HEK293 (cell line): ENCODE measurements around the gene NOX5.

ENCODE experiments used
- KLF9 ChIP-seq: fragments of 450-650 bp; formaldehyde crosslinking; IDR thresholded peaks from 2 replicates; pipeline ENCODE4 v1.5.1; 2016; ENCODE audit warnings: missing biosample characterization, missing genetic modification characterization, low read depth
- MEIS1 ChIP-seq: sonication (generic); formaldehyde crosslinking; IDR thresholded peaks from 2 replicates; pipeline ENCODE4 v1.8.1; 2022; ENCODE audit warnings: missing genetic modification reagents, mild to moderate bottlenecking, borderline replicate concordance
- SP2 ChIP-seq: fragments of 450-650 bp; formaldehyde crosslinking; IDR thresholded peaks from 2 replicates; pipeline ENCODE4 v1.5.1; 2016; ENCODE audit warnings: missing biosample characterization, missing genetic modification characterization
- SP3 ChIP-seq: fragments of 450-650 bp; formaldehyde crosslinking; IDR thresholded peaks from 2 replicates; pipeline ENCODE4 v1.5.1; 2016; ENCODE audit warnings: missing biosample characterization, missing genetic modification characterization
- WT1 ChIP-seq: fragments of 450-650 bp; formaldehyde crosslinking; IDR thresholded peaks from 2 replicates; pipeline ENCODE4 v1.5.1; 2016; ENCODE audit warnings: missing biosample characterization, missing genetic modification characterization
- YY2 ChIP-seq: fragments of 450-650 bp; formaldehyde crosslinking; IDR thresholded peaks from 2 replicates; pipeline ENCODE4 v1.5.1; 2016; ENCODE audit warnings: missing biosample characterization, missing genetic modification characterization
- ZBTB21 ChIP-seq: fragments of 450-650 bp; formaldehyde crosslinking; IDR thresholded peaks from 2 replicates; pipeline ENCODE4 v1.5.1; 2017; ENCODE audit warnings: missing biosample characterization, missing genetic modification characterization
- ZEB2 ChIP-seq: fragments of 450-650 bp; formaldehyde crosslinking; IDR thresholded peaks from 2 replicates; pipeline ENCODE4 v1.5.1; 2016; ENCODE audit warnings: missing biosample characterization, missing genetic modification characterization
- ZFHX2 ChIP-seq: fragments of 450-650 bp; formaldehyde crosslinking; conservative IDR thresholded peaks from 2 replicates; pipeline ENCODE4 v1.5.1; 2016; ENCODE audit warnings: missing biosample characterization, missing genetic modification characterization
- ZFP37 ChIP-seq: fragments of 450-650 bp; formaldehyde crosslinking; IDR thresholded peaks from 2 replicates; pipeline ENCODE4 v1.5.1; 2016; ENCODE audit warnings: missing biosample characterization, missing genetic modification characterization
- ZNF169 ChIP-seq: fragments of 450-650 bp; formaldehyde crosslinking; IDR thresholded peaks from 2 replicates; pipeline ENCODE4 v1.5.1; 2016; ENCODE audit warnings: missing biosample characterization, missing genetic modification characterization
- ZNF19 ChIP-seq: fragments of 450-650 bp; formaldehyde crosslinking; IDR thresholded peaks from 2 replicates; pipeline ENCODE4; 2016; ENCODE audit warnings: missing biosample characterization, missing genetic modification characterization, low read depth
- ZNF2 ChIP-seq: fragments of 450-650 bp; formaldehyde crosslinking; IDR thresholded peaks from 2 replicates; pipeline ENCODE4 v1.5.1; 2016; ENCODE audit warnings: missing biosample characterization, missing genetic modification characterization
- ZNF311 ChIP-seq: fragments of 450-650 bp; formaldehyde crosslinking; IDR thresholded peaks from 2 replicates; pipeline ENCODE4 v1.5.1; 2017; ENCODE audit warnings: missing biosample characterization, missing genetic modification characterization, borderline replicate concordance
- ZNF394 ChIP-seq: fragments of 450-650 bp; formaldehyde crosslinking; IDR thresholded peaks from 2 replicates; pipeline ENCODE4 v1.5.1; 2016; ENCODE audit warnings: missing biosample characterization, missing genetic modification characterization, mild to moderate bottlenecking, moderate library complexity, borderline replicate concordance
- ZNF416 ChIP-seq: fragments of 450-650 bp; formaldehyde crosslinking; IDR thresholded peaks from 2 replicates; pipeline ENCODE4 v1.5.1; 2016; ENCODE audit warnings: missing biosample characterization, missing genetic modification characterization
- ZNF426 ChIP-seq: fragments of 450-650 bp; formaldehyde crosslinking; IDR thresholded peaks from 2 replicates; pipeline ENCODE4 v1.5.1; 2017; ENCODE audit warnings: missing biosample characterization, missing genetic modification characterization, mild to moderate bottlenecking, inconsistent platforms, moderate library complexity
- ZNF48 ChIP-seq: fragments of 450-650 bp; formaldehyde crosslinking; IDR thresholded peaks from 2 replicates; pipeline ENCODE4 v1.5.1; 2016; ENCODE audit warnings: missing biosample characterization, missing genetic modification characterization
- ZNF501 ChIP-seq: fragments of 450-650 bp; formaldehyde crosslinking; IDR thresholded peaks from 2 replicates; pipeline ENCODE4 v1.5.1; 2016; ENCODE audit warnings: missing biosample characterization, missing genetic modification characterization
- ZNF791 ChIP-seq: fragments of 450-650 bp; formaldehyde crosslinking; IDR thresholded peaks from 2 replicates; pipeline ENCODE4 v1.5.1; 2016; ENCODE audit warnings: missing biosample characterization, missing genetic modification characterization
- ZSCAN30 ChIP-seq: fragments of 450-650 bp; IDR thresholded peaks from 2 replicates; pipeline ENCODE4 v1.5.1; 2018; ENCODE audit warnings: missing biosample characterization, mild to moderate bottlenecking, missing genetic modification characterization, moderate library complexity
- TF ChIP-seq, protein P1 (sequence below): fragments of 450-650 bp; formaldehyde crosslinking; IDR thresholded peaks from 2 replicates; pipeline ENCODE4 v1.5.1; 2016; ENCODE audit warnings: missing biosample characterization, missing genetic modification characterization
- TF ChIP-seq, protein P2 (sequence below): fragments of 450-650 bp; formaldehyde crosslinking; conservative IDR thresholded peaks from 2 replicates; pipeline ENCODE4 v1.5.1; 2016; ENCODE audit warnings: low read depth, missing biosample characterization, missing genetic modification characterization
- TF ChIP-seq, protein P3 (sequence below): fragments of 450-650 bp; formaldehyde crosslinking; IDR thresholded peaks from 2 replicates; pipeline ENCODE4 v1.5.1; 2016; ENCODE audit warnings: missing biosample characterization, missing genetic modification characterization
- TF ChIP-seq, protein P4 (sequence below): fragments of 450-650 bp; formaldehyde crosslinking; IDR thresholded peaks from 2 replicates; pipeline ENCODE4 v1.5.1; 2016; ENCODE audit warnings: missing biosample characterization, missing genetic modification characterization, low read depth
- TF ChIP-seq, protein P5 (sequence below): fragments of 450-650 bp; formaldehyde crosslinking; IDR thresholded peaks from 2 replicates; pipeline ENCODE4 v1.5.1; 2016; ENCODE audit warnings: missing biosample characterization, missing genetic modification characterization

The NOX5 gene

DNA sequence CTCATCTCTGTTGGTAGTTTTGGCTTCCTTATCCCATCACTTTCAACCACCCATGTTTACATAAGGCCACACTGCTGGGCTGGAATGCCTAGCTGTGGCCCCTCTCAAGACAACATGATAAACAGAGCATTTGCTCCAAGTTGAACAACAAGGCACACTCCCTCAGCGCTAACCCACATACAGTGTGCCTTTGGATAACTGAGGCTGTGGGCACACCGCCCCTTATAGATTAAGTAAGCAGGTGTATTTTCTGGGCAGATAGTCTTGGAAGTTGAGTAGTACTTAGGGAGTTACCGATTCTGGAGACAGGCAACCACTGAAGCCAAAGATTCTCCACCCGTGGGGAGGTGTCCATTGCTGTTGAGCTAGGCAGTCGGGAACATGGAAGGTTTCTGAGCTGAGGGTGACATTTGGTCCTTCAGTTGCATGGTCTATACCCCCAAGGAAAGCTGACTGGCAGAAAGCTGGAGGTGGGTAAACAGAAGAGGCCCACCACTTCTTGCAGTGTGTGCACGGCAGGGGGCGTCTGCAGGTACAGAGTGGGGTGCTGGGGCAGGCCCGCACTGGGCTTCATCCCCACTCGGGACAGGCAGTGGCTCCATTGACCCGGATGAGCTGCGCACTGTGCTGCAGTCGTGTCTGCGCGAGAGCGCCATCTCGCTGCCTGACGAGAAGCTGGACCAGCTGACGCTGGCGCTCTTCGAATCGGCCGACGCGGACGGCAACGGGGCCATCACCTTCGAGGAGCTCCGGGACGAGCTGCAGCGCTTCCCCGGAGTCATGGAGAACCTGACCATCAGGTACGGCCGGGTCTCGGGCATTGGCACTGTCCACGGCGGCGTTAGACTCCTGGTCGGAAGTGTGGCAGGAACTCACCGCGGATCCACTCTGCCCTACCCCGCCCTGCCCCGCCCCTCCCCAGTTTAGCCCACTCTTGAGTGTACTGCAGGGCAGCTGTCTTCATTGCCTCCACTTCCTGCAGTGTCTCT lies 16.8 kb downstream of the NOX5 start (continued):
- TF ChIP-seq SP3, result 0 out of 2 replicates have a peak, but pooled peaks have one; percentile 17
- TF ChIP-seq ZNF791 (tag by site-specific recombination), result no peak
- no peak for TF ChIP-seq ZNF169 (tag by site-specific recombination)
- no peak for TF ChIP-seq ZNF48 (tag by site-specific recombination)
- TF ChIP-seq, protein P1, sequence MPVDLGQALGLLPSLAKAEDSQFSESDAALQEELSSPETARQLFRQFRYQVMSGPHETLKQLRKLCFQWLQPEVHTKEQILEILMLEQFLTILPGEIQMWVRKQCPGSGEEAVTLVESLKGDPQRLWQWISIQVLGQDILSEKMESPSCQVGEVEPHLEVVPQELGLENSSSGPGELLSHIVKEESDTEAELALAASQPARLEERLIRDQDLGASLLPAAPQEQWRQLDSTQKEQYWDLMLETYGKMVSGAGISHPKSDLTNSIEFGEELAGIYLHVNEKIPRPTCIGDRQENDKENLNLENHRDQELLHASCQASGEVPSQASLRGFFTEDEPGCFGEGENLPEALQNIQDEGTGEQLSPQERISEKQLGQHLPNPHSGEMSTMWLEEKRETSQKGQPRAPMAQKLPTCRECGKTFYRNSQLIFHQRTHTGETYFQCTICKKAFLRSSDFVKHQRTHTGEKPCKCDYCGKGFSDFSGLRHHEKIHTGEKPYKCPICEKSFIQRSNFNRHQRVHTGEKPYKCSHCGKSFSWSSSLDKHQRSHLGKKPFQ (tag by site-specific recombination), result no peak
- peak; percentile 70 for TF ChIP-seq ZNF501 (tag by site-specific recombination)
- no peak for TF ChIP-seq SP2
- no peak for TF ChIP-seq ZNF311 (tag by site-specific recombination)
- TF ChIP-seq, protein P2, sequence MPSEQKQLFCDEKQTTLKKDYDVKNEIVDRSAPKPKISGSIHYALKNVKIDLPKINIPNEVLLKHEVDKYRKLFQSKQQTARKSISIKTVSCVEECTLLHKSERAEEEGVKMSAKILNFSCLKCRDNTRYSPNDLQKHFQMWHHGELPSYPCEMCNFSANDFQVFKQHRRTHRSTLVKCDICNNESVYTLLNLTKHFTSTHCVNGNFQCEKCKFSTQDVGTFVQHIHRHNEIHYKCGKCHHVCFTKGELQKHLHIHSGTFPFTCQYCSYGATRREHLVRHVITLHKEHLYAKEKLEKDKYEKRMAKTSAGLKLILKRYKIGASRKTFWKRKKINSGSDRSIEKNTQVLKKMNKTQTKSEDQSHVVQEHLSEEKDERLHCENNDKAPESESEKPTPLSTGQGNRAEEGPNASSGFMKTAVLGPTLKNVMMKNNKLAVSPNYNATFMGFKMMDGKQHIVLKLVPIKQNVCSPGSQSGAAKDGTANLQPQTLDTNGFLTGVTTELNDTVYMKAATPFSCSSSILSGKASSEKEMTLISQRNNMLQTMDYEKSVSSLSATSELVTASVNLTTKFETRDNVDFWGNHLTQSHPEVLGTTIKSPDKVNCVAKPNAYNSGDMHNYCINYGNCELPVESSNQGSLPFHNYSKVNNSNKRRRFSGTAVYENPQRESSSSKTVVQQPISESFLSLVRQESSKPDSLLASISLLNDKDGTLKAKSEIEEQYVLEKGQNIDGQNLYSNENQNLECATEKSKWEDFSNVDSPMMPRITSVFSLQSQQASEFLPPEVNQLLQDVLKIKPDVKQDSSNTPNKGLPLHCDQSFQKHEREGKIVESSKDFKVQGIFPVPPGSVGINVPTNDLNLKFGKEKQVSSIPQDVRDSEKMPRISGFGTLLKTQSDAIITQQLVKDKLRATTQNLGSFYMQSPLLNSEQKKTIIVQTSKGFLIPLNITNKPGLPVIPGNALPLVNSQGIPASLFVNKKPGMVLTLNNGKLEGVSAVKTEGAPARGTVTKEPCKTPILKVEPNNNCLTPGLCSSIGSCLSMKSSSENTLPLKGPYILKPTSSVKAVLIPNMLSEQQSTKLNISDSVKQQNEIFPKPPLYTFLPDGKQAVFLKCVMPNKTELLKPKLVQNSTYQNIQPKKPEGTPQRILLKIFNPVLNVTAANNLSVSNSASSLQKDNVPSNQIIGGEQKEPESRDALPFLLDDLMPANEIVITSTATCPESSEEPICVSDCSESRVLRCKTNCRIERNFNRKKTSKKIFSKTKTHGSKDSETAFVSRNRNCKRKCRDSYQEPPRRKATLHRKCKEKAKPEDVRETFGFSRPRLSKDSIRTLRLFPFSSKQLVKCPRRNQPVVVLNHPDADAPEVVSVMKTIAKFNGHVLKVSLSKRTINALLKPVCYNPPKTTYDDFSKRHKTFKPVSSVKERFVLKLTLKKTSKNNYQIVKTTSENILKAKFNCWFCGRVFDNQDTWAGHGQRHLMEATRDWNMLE (tag by site-specific recombination), result peak; percentile 24; the same call in 1 of the 2 replicates
- peak; percentile 59; the same call in 1 of the 2 replicates for TF ChIP-seq ZNF394
- TF ChIP-seq ZNF416 (tag by site-specific recombination), result no peak
- no peak for TF ChIP-seq MEIS1
- no peak for TF ChIP-seq ZNF19 (tag by site-specific recombination)
- TF ChIP-seq ZSCAN30 (tag by site-specific recombination), result 0 out of 2 replicates have a peak, but pooled peaks have one; percentile 17
- TF ChIP-seq, protein P3, sequence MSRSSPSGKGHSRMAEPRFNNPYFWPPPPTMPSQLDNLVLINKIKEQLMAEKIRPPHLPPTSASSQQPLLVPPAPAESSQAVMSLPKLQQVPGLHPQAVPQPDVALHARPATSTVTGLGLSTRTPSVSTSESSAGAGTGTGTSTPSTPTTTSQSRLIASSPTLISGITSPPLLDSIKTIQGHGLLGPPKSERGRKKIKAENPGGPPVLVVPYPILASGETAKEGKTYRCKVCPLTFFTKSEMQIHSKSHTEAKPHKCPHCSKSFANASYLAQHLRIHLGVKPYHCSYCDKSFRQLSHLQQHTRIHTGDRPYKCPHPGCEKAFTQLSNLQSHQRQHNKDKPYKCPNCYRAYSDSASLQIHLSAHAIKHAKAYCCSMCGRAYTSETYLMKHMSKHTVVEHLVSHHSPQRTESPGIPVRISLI (tag by site-specific recombination), result no peak
- no peak for TF ChIP-seq ZFHX2 (tag by site-specific recombination)
- peak; percentile 84 for TF ChIP-seq ZNF2
- TF ChIP-seq KLF9 (tag by site-specific recombination), result peak; percentile 75
- no peak for TF ChIP-seq WT1 (tag by site-specific recombination)
- TF ChIP-seq ZBTB21, result no peak
- TF ChIP-seq, protein P4, sequence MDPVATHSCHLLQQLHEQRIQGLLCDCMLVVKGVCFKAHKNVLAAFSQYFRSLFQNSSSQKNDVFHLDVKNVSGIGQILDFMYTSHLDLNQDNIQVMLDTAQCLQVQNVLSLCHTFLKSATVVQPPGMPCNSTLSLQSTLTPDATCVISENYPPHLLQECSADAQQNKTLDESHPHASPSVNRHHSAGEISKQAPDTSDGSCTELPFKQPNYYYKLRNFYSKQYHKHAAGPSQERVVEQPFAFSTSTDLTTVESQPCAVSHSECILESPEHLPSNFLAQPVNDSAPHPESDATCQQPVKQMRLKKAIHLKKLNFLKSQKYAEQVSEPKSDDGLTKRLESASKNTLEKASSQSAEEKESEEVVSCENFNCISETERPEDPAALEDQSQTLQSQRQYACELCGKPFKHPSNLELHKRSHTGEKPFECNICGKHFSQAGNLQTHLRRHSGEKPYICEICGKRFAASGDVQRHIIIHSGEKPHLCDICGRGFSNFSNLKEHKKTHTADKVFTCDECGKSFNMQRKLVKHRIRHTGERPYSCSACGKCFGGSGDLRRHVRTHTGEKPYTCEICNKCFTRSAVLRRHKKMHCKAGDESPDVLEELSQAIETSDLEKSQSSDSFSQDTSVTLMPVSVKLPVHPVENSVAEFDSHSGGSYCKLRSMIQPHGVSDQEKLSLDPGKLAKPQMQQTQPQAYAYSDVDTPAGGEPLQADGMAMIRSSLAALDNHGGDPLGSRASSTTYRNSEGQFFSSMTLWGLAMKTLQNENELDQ (tag by site-specific recombination), result no peak
- peak; percentile 32; the same call in 1 of the 2 replicates for TF ChIP-seq YY2
- no peak for TF ChIP-seq ZNF426 (tag by site-specific recombination)
- peak; percentile 71; the same call in 1 of the 2 replicates for TF ChIP-seq ZFP37 (tag by site-specific recombination)
- TF ChIP-seq ZEB2 (tag by site-specific recombination), result peak; percentile 55; the same call in 1 of the 2 replicates
- TF ChIP-seq, protein P5, sequence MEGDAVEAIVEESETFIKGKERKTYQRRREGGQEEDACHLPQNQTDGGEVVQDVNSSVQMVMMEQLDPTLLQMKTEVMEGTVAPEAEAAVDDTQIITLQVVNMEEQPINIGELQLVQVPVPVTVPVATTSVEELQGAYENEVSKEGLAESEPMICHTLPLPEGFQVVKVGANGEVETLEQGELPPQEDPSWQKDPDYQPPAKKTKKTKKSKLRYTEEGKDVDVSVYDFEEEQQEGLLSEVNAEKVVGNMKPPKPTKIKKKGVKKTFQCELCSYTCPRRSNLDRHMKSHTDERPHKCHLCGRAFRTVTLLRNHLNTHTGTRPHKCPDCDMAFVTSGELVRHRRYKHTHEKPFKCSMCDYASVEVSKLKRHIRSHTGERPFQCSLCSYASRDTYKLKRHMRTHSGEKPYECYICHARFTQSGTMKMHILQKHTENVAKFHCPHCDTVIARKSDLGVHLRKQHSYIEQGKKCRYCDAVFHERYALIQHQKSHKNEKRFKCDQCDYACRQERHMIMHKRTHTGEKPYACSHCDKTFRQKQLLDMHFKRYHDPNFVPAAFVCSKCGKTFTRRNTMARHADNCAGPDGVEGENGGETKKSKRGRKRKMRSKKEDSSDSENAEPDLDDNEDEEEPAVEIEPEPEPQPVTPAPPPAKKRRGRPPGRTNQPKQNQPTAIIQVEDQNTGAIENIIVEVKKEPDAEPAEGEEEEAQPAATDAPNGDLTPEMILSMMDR, result peak; percentile 98
